CD4-positive, alpha-beta T cell (primary cell): ENCODE measurements around the gene GAS7. TPM values are rescaled to one million over a fixed set of nuclear protein-coding genes. Genes with fewer than 3 reads are reported as not detected.

Experiments
- ATAC-seq: fragments of 200-7000 bp; cut with Tn5 transposase; one replicate; pipeline ENCODE4 v1.10.0; 2022; ENCODE audit warnings: mild to moderate bottlenecking; ENCODE audit not compliant: poor library complexity
- CTCF ChIA-PET: fragments of 350-600 bp; sonication (Branson Sonifier 250); formaldehyde crosslinking; loops from one replicate; lab custom pipeline; 2021; ENCODE audit warnings: antibody characterized with exemption, inconsistent platforms; lab: Charles Lee
- POLR2A ChIA-PET: fragments of 350-600 bp; sonication (Branson Sonifier 250); formaldehyde crosslinking; loops from one replicate; lab custom pipeline; 2021; ENCODE audit warnings: antibody characterized with exemption, inconsistent platforms; lab: Charles Lee
- DNase-seq, 14 experiments: peaks; one replicate each; pipeline ENCODE4 v3.0.0-alpha.2; 2013 to 2020; ENCODE audit warnings: mixed read lengths in 2 of 14
- H3K27ac ChIP-seq, 2 donors: one replicate each; pipeline versions ENCODE4 v1.5.1 to v1.7.0; 2013; ENCODE audit warnings: low read length in 2 of 2, low read depth in 1 of 2, mild to moderate bottlenecking in 1 of 2
- H3K27me3 ChIP-seq, 2 experiments: 1 replicate in 1 of 2; 2 replicates in 1 of 2; pipeline versions ENCODE4 v1.6.1 to v1.7.0; 2013; ENCODE audit warnings: low read length in 2 of 2, control low read depth in 1 of 2, mild to moderate bottlenecking in 1 of 2, moderate library complexity in 1 of 2; ENCODE audit not compliant: insufficient read depth in 2 of 2, control insufficient read depth in 1 of 2
- H3K36me3 ChIP-seq: one replicate; pipeline ENCODE4 v1.6.1; 2013; ENCODE audit warnings: low read length, control low read depth; ENCODE audit not compliant: insufficient read depth
- H3K4me1 ChIP-seq: one replicate; pipeline ENCODE4 v1.6.1; 2013; ENCODE audit warnings: low read length, control low read depth; ENCODE audit not compliant: insufficient read depth
- H3K4me3 ChIP-seq: one replicate; pipeline ENCODE4 v1.5.1; 2013; ENCODE audit warnings: mild to moderate bottlenecking, low read length, moderate library complexity
- H3K9me3 ChIP-seq, 2 experiments: 1 replicate in 1 of 2; 2 replicates in 1 of 2; pipeline versions ENCODE4 v1.6.1 to v1.7.0; 2013; ENCODE audit warnings: low read length in 2 of 2, mild to moderate bottlenecking in 2 of 2, control low read depth in 1 of 2, moderate library complexity in 1 of 2; ENCODE audit not compliant: control insufficient read depth in 1 of 2, insufficient read depth in 1 of 2
- H3K27ac Mint-ChIP-seq: one replicate; pipeline ENCODE4 v1.8.0; 2020; ENCODE audit warnings: mixed read lengths
- H3K27me3 Mint-ChIP-seq: one replicate; pipeline ENCODE4 v1.8.0; 2021; ENCODE audit warnings: mixed read lengths
- H3K36me3 Mint-ChIP-seq: one replicate; pipeline ENCODE4 v1.8.0; 2021; ENCODE audit warnings: low read depth, mixed read lengths
- H3K4me1 Mint-ChIP-seq: one replicate; pipeline ENCODE4 v1.8.0; 2021; ENCODE audit warnings: low read depth, mixed read lengths
- H3K4me3 Mint-ChIP-seq: one replicate; pipeline ENCODE4 v1.8.0; 2020; ENCODE audit warnings: mild to moderate bottlenecking, mixed read lengths
- H3K9me3 Mint-ChIP-seq: one replicate; pipeline ENCODE4 v1.8.0; 2020; ENCODE audit warnings: mixed read lengths
- CTCF ChIP-seq: fragments of 200-600 bp; IDR thresholded peaks from one replicate; pipeline ENCODE4 v1.8.0; 2022; ENCODE audit warnings: antibody characterized with exemption, mild to moderate bottlenecking
- intact Hi-C, 2 experiments: fragments of 100-400 bp; cut with DNase I in 1 of 2; cut with micrococcal nuclease in 1 of 2; formaldehyde crosslinking; loops; one replicate each; pipeline versions ENCODE4 v1.15.1 to v1.9.0; 2023 to 2025; cut with DNase I, micrococcal nuclease
- total RNA-seq, 174 experiments: library from RNA in 2 of 174; stranded (reverse) in 2 of 174; gene quantifications; one replicate each; pipeline ENCODE4 v1.2.3 and lab custom pipeline; 2021 to 2026

GAS7 gene
- total RNA-seq, 2 experiments from 2014 or later, result 1.8 to 3.4 TPM

GRCh38 chr17:10205549-10206185, 7.3 kb upstream of the GAS7 start:
- H3K4me3 ChIP-seq, result no peak overlapping the region
- Mint-ChIP-seq H3K36me3 (no peaks in the 10 kb centered on the region), H3K4me1 (no peaks in the 10 kb centered on the region), H3K9me3 (peaks cover 7% of the 10 kb centered on the region), H3K4me3 (no peak overlapping the region), H3K27me3 (peaks cover 15% of the 10 kb centered on the region), H3K27ac (no peak overlapping the region)
- no peak for TF ChIP-seq CTCF
- no peaks in the 10 kb centered on the region for H3K36me3 ChIP-seq
- ATAC-seq, result no peak
- H3K4me1 ChIP-seq, result no peaks in the 10 kb centered on the region
- H3K27ac ChIP-seq, result no peak overlapping the region
- POLR2A ChIA-PET, result no interaction called here
- DNase-seq, result peak in 2 of 14 experiments; percentile 7 to 22
- no peaks in the 10 kb centered on the region for H3K27me3 ChIP-seq
- H3K9me3 ChIP-seq, result peaks cover 14 to 16% of the 10 kb centered on the region in 2 experiments
- CTCF ChIA-PET, result no interaction called here
- intact Hi-C loops, result no loop called here

GRCh38 chr17:10201680-10202079, 3.3 kb upstream of the GAS7 start:
- H3K27ac Mint-ChIP-seq, result no peak overlapping the region
- ChIA-PET POLR2A (no interaction called here), CTCF (no interaction called here)
- H3K27me3 Mint-ChIP-seq, result peaks cover 33% of the 10 kb centered on the region
- DNase-seq, result no peak
- peaks cover 7% of the 10 kb centered on the region for H3K9me3 Mint-ChIP-seq
- no peak for TF ChIP-seq CTCF
- peaks cover 4 to 5% of the 10 kb centered on the region in 2 experiments for H3K27me3 ChIP-seq
- no peak for ATAC-seq
- no peak overlapping the region for H3K27ac ChIP-seq
- H3K4me3 ChIP-seq, result no peak overlapping the region
- intact Hi-C loops, result no loop called here
- H3K4me1 ChIP-seq, result peaks cover 6% of the 10 kb centered on the region
- no peaks in the 10 kb centered on the region for H3K36me3 Mint-ChIP-seq
- no peaks in the 10 kb centered on the region for H3K36me3 ChIP-seq
- peaks cover 8 to 16% of the 10 kb centered on the region in 2 experiments for H3K9me3 ChIP-seq
- H3K4me1 Mint-ChIP-seq, result peaks cover 10% of the 10 kb centered on the region
- H3K4me3 Mint-ChIP-seq, result no peak overlapping the region

GRCh38 chr17:10200645-10201044, 2.2 kb upstream of the GAS7 start:
- no peak overlapping the region for H3K27ac ChIP-seq
- H3K27me3 ChIP-seq, result peaks cover 4 to 5% of the 10 kb centered on the region in 2 experiments
- peaks cover 42% of the 10 kb centered on the region for H3K27me3 Mint-ChIP-seq
- CTCF ChIA-PET, result no interaction called here
- DNase-seq (no peak), ATAC-seq (no peak)
- H3K4me1 Mint-ChIP-seq, result peaks cover 10% of the 10 kb centered on the region
- no peak for TF ChIP-seq CTCF
- peaks cover 8 to 10% of the 10 kb centered on the region in 2 experiments for H3K9me3 ChIP-seq
- POLR2A ChIA-PET, result no interaction called here
- intact Hi-C loops, result no loop called here
- H3K27ac Mint-ChIP-seq, result no peak overlapping the region
- H3K4me3 Mint-ChIP-seq, result no peak overlapping the region
- no peaks in the 10 kb centered on the region for H3K36me3 ChIP-seq
- no peaks in the 10 kb centered on the region for H3K36me3 Mint-ChIP-seq
- H3K4me1 ChIP-seq, result peaks cover 6% of the 10 kb centered on the region
- no peak overlapping the region for H3K4me3 ChIP-seq
- H3K9me3 Mint-ChIP-seq, result peaks cover 7% of the 10 kb centered on the region
